Kidney capillary endothelial cell (primary cell): ENCODE results near the gene SMIM14.

Source experiments
- DNase-seq: peaks from one replicate; pipeline ENCODE4 v3.0.0-alpha.2; 2018; ENCODE audit warnings: low spot score

SMIM14 gene

DNA sequence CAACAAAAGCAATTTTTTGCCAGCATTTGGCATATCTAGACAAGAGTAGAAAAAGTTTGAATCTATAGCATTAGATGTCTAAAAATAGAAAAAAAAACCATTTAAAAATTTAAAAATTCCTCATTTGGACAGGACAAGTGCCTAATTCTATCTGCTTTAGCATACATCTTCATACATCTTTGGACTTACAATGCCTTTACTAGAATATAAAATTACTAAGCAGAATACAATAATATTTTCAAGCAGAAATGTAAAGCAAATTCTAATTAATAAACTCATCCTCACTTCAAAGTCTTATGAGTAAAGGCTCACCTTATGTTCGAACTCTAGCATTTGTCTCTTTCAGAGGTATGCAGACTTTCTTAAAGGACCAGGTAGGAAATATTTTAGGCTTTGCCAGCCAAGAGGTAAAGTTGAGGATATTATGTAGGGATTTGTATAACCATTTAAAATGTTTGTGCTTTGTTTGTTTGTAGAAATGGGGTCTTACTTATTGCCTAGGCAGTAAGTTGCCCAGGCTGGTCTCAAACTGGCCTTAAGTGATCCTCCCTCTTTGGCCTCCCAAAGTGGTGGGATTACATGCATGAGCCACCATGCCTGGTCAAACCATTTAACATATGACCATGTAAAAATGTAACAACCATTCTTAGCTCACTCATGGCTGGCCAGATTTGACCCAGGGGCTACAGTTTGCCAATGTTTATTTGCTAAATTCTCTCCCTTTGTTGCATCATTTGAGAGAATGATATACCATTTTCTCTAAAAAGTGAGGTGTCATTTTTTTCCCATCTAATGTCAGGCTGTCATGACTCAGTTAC, 140.5 kb downstream of the SMIM14 start:
- DNase-seq: no peak
